ENCODE results near the gene TNNT2. TPM values are rescaled to one million over a fixed set of nuclear protein-coding genes. Genes with fewer than 3 reads are reported as not detected.

The TNNT2 gene
- total and polyA plus RNA-seq, 2 of the 13 experiments (the other 11 are each of a cell fraction or from before 2014, with no cell fraction given) = 0.20 to 0.63 TPM

GRCh38 chr1:201396861-201397464, 19.5 kb upstream of the TNNT2 start (continued):
- TF ChIP-seq FUBP1 (CRISPR knock-in tag; IDR thresholded peaks at IDR 0.05; ENCODE audit: borderline replicate concordance) (no peak), ZSCAN25 (CRISPR knock-in tag; IDR thresholded peaks at IDR 0.05) (0 out of 2 replicates have a peak, but pooled peaks have one; percentile 66), ZBTB37 (CRISPR knock-in tag; IDR thresholded peaks at IDR 0.05) (no peak), ZNF777 (CRISPR knock-in tag; IDR thresholded peaks at IDR 0.05) (peak; percentile 35), MXI1 (IDR thresholded peaks at IDR 0.05; ENCODE audit: borderline replicate concordance, low read depth, low read length) (peak; percentile 58; the same call in 1 of the 3 replicates), CAMTA2 (CRISPR knock-in tag; IDR thresholded peaks at IDR 0.05; ENCODE audit: borderline replicate concordance) (no peak), POLR2AphosphoS5 (IDR thresholded peaks at IDR 0.05; ENCODE audit: low read depth, low read length) (peak; percentile 52; the same call in 1 of the 2 replicates), CCDC6 (CRISPR knock-in tag; IDR thresholded peaks at IDR 0.05) (peak; percentile 59), ZNF775 (CRISPR knock-in tag; IDR thresholded peaks at IDR 0.05; ENCODE audit: borderline replicate concordance) (no peak), ZNF282 (IDR thresholded peaks at IDR 0.05; ENCODE audit: partially characterized antibody) (no peak), ZNF746 (CRISPR knock-in tag; IDR thresholded peaks at IDR 0.05) (peak; percentile 64; the same call in 1 of the 2 replicates), ZBTB38 (CRISPR knock-in tag; IDR thresholded peaks at IDR 0.05) (no peak), FOSL1 (CRISPR knock-in tag; IDR thresholded peaks at IDR 0.05; ENCODE audit: borderline replicate concordance) (0 out of 2 replicates have a peak, but pooled peaks have one; percentile 43), TOPORS (CRISPR knock-in tag; IDR thresholded peaks at IDR 0.05) (no peak)
- TF ChIP-seq, protein P1, sequence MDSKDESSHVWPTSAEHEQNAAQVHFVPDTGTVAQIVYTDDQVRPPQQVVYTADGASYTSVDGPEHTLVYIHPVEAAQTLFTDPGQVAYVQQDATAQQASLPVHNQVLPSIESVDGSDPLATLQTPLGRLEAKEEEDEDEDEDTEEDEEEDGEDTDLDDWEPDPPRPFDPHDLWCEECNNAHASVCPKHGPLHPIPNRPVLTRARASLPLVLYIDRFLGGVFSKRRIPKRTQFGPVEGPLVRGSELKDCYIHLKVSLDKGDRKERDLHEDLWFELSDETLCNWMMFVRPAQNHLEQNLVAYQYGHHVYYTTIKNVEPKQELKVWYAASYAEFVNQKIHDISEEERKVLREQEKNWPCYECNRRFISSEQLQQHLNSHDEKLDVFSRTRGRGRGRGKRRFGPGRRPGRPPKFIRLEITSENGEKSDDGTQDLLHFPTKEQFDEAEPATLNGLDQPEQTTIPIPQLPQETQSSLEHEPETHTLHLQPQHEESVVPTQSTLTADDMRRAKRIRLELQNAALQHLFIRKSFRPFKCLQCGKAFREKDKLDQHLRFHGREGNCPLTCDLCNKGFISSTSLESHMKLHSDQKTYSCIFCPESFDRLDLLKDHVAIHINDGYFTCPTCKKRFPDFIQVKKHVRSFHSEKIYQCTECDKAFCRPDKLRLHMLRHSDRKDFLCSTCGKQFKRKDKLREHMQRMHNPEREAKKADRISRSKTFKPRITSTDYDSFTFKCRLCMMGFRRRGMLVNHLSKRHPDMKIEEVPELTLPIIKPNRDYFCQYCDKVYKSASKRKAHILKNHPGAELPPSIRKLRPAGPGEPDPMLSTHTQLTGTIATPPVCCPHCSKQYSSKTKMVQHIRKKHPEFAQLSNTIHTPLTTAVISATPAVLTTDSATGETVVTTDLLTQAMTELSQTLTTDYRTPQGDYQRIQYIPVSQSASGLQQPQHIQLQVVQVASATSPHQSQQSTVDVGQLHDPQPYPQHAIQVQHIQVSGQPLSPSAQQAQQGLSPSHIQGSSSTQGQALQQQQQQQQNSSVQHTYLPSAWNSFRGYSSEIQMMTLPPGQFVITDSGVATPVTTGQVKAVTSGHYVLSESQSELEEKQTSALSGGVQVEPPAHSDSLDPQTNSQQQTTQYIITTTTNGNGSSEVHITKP (CRISPR knock-in tag; IDR thresholded peaks at IDR 0.05; ENCODE audit: low read depth) = no peak
- TF ChIP-seq, protein P2, sequence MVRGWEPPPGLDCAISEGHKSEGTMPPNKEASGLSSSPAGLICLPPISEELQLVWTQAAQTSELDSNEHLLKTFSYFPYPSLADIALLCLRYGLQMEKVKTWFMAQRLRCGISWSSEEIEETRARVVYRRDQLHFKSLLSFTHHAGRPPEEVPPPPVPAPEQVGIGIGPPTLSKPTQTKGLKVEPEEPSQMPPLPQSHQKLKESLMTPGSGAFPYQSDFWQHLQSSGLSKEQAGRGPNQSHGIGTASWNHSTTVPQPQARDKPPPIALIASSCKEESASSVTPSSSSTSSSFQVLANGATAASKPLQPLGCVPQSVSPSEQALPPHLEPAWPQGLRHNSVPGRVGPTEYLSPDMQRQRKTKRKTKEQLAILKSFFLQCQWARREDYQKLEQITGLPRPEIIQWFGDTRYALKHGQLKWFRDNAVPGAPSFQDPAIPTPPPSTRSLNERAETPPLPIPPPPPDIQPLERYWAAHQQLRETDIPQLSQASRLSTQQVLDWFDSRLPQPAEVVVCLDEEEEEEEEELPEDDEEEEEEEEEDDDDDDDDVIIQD (CRISPR knock-in tag; IDR thresholded peaks at IDR 0.05; ENCODE audit: low read depth) = no peak; the same call in 1 of the 2 replicates
- TF ChIP-seq, protein P3, sequence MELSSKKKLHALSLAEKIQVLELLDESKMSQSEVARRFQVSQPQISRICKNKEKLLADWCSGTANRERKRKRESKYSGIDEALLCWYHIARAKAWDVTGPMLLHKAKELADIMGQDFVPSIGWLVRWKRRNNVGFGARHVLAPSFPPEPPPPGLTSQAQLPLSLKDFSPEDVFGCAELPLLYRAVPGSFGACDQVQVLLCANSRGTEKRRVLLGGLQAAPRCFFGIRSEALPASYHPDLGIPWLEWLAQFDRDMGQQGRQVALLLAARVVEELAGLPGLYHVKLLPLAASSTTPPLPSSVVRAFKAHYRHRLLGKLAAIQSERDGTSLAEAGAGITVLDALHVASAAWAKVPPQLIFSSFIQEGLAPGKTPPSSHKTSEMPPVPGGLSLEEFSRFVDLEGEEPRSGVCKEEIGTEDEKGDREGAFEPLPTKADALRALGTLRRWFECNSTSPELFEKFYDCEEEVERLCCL (CRISPR knock-in tag; IDR thresholded peaks at IDR 0.05; ENCODE audit: borderline replicate concordance) = 0 out of 2 replicates have a peak, but pooled peaks have one; percentile 10
- TF ChIP-seq, protein P4, sequence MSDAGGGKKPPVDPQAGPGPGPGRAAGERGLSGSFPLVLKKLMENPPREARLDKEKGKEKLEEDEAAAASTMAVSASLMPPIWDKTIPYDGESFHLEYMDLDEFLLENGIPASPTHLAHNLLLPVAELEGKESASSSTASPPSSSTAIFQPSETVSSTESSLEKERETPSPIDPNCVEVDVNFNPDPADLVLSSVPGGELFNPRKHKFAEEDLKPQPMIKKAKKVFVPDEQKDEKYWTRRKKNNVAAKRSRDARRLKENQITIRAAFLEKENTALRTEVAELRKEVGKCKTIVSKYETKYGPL (CRISPR knock-in tag; IDR thresholded peaks at IDR 0.05) = no peak
